ENCODE results near the gene POLR1E.

DNA sequence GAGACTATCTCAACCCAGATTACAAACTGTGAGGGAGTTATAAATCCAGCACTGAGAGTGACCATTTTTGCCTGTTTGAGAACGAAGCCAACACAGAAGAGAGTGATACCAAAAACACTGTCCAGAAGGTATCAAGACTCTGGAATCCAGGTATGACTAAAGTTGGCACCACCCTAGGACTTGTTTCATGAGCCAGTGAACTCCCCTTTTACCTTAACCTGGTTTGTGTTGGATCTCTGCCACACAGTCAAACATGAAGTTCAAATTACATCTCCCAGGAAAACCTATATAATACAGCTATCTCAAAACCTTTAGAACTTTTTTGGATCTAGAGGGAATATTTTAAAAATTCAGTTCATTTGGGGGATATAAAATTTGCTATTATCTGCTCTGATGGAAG, 31.9 kb upstream of the POLR1E start:
- TF ChIP-seq, protein P1, sequence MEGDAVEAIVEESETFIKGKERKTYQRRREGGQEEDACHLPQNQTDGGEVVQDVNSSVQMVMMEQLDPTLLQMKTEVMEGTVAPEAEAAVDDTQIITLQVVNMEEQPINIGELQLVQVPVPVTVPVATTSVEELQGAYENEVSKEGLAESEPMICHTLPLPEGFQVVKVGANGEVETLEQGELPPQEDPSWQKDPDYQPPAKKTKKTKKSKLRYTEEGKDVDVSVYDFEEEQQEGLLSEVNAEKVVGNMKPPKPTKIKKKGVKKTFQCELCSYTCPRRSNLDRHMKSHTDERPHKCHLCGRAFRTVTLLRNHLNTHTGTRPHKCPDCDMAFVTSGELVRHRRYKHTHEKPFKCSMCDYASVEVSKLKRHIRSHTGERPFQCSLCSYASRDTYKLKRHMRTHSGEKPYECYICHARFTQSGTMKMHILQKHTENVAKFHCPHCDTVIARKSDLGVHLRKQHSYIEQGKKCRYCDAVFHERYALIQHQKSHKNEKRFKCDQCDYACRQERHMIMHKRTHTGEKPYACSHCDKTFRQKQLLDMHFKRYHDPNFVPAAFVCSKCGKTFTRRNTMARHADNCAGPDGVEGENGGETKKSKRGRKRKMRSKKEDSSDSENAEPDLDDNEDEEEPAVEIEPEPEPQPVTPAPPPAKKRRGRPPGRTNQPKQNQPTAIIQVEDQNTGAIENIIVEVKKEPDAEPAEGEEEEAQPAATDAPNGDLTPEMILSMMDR (IDR thresholded peaks at IDR 0.05): no peak
- TF ChIP-seq POLR2A (IDR thresholded peaks at IDR 0.05) (no peak), EP300 (IDR thresholded peaks at IDR 0.05) (no peak)

Data from stomach (tissue), 4 donors.